Measurements from ENCODE around the gene PPM1L.
"Not testable (repeated sequence)": the region's sequence is repeated elsewhere in the genome, so short reads cannot be mapped to it uniquely, and the experiment has no call there.

The PPM1L gene

GRCh38 chr3:160931474-160931873, 175.4 kb downstream of the PPM1L start:
- no peak for DNase-seq (ENCODE audit: low read depth in 2 of 2)

GRCh38 chr3:160935413-160936095, 179.5 kb downstream of the PPM1L start:
- DNase-seq (ENCODE audit: low read depth in 2 of 2) = no peak

GRCh38 chr3:160941885-160942494, 186.0 kb downstream of the PPM1L start:
- peak; percentile 22 to 30 for DNase-seq (ENCODE audit: low read depth in 2 of 2)

- no peak for DNase-seq (ENCODE audit: low read depth in 2 of 2)
Measured at GRCh38 chr3:160943996-160944395, 188.0 kb downstream of the PPM1L start.

- DNase-seq (ENCODE audit: low read depth in 2 of 2) = no peak
Measured at GRCh38 chr3:160945336-160945735, 189.3 kb downstream of the PPM1L start.

- DNase-seq (ENCODE audit: low read depth in 2 of 2) = no peak
Measured at GRCh38 chr3:160948273-160948672, 192.2 kb downstream of the PPM1L start.

- DNase-seq (ENCODE audit: low read depth in 2 of 2) = no peak
Measured at GRCh38 chr3:160949460-160949859, 193.4 kb downstream of the PPM1L start.

GRCh38 chr3:160950542-160950941, 194.5 kb downstream of the PPM1L start:
- no peak for DNase-seq (ENCODE audit: low read depth in 2 of 2)

- DNase-seq (ENCODE audit: low read depth in 2 of 2) = no peak
Measured at GRCh38 chr3:160950954-160951353, 194.9 kb downstream of the PPM1L start.

GRCh38 chr3:160951642-160952487, 195.8 kb downstream of the PPM1L start:
- no peak for DNase-seq (ENCODE audit: low read depth in 2 of 2)

GRCh38 chr3:160953686-160954085, 197.7 kb downstream of the PPM1L start:
- DNase-seq (ENCODE audit: low read depth in 2 of 2) = no peak

GRCh38 chr3:160956785-160957184, 200.8 kb downstream of the PPM1L start:
- DNase-seq (ENCODE audit: low read depth in 2 of 2) = no peak

- DNase-seq (ENCODE audit: low read depth in 2 of 2) = no peak
Measured at GRCh38 chr3:160960568-160960967, 204.5 kb downstream of the PPM1L start.

GRCh38 chr3:160963949-160964348, 207.9 kb downstream of the PPM1L start:
- no peak for DNase-seq (ENCODE audit: low read depth in 2 of 2)

GRCh38 chr3:160968761-160969160, 212.7 kb downstream of the PPM1L start:
- no peak for DNase-seq (ENCODE audit: low read depth in 2 of 2)

GRCh38 chr3:160973067-160973809, 217.2 kb downstream of the PPM1L start:
- DNase-seq (ENCODE audit: low read depth in 2 of 2) = no peak

GRCh38 chr3:160977773-160978172, 221.7 kb downstream of the PPM1L start:
- DNase-seq (ENCODE audit: low read depth in 2 of 2) = no peak

GRCh38 chr3:160980740-160981139, 224.7 kb downstream of the PPM1L start:
- DNase-seq (ENCODE audit: low read depth in 2 of 2) = no peak

- no peak for DNase-seq (ENCODE audit: low read depth in 2 of 2)
Measured at GRCh38 chr3:160981217-160981938, 225.3 kb downstream of the PPM1L start.

GRCh38 chr3:160982491-160982890, 226.5 kb downstream of the PPM1L start:
- no peak for DNase-seq (ENCODE audit: low read depth in 2 of 2)

- not testable (repeated sequence) for DNase-seq (ENCODE audit: low read depth in 2 of 2)
Measured at GRCh38 chr3:160983900-160984299, 227.9 kb downstream of the PPM1L start.
